ENCODE measurements around the gene MRPS18A. TPM values are rescaled to one million over a fixed set of nuclear protein-coding genes. Genes with fewer than 3 reads are reported as not detected.
A peak's percentile ranks its signal among the peaks of the same experiment; 100 is the strongest.

MRPS18A gene
- total and polyA plus RNA-seq, 9 of the 15 experiments (the other 6 are each of a cell fraction or from before 2014, with no cell fraction given): 87.5 to 243 (median 125) TPM

- TF ChIP-seq NFRKB (IDR thresholded peaks at IDR 0.05; ENCODE audit: low read depth) (peak; percentile 78; the same call in 1 of the 2 replicates), KAT2B (IDR thresholded peaks at IDR 0.05; ENCODE audit: low read depth, low read length) (no peak), KDM2B (CRISPR knock-in tag; IDR thresholded peaks at IDR 0.05) (no peak), ZNF639 (CRISPR knock-in tag; conservative IDR thresholded peaks at IDR 0.05 in 1 of 2, IDR thresholded peaks at IDR 0.05 in 1 of 2) (peak in 1 of 2 experiments; percentile 83; a peak in 2 of 4 replicates), C11orf30 (IDR thresholded peaks at IDR 0.05; ENCODE audit: low read depth) (peak; percentile 97), ZKSCAN8 (CRISPR knock-in tag; IDR thresholded peaks at IDR 0.05) (no peak), ELF4 (CRISPR knock-in tag; IDR thresholded peaks at IDR 0.05) (0 out of 2 replicates have a peak, but pooled peaks have one; percentile 43), ETV1 (tag; conservative IDR thresholded peaks at IDR 0.05; ENCODE audit: low read depth) (peak; percentile 69; the same call in 1 of the 2 replicates), E2F4 (CRISPR knock-in tag; IDR thresholded peaks at IDR 0.05; ENCODE audit: low read depth) (no peak; the same call in 1 of the 2 replicates), RAD21 (CRISPR knock-in tag; conservative IDR thresholded peaks at IDR 0.05 in 1 of 2, IDR thresholded peaks at IDR 0.05 in 1 of 2) (peak in 1 of 2 experiments; percentile 1; a peak in 1 of 4 replicates), FOXA3 (CRISPR knock-in tag; conservative IDR thresholded peaks at IDR 0.05 in 1 of 2, IDR thresholded peaks at IDR 0.05 in 1 of 2) (no peak), USF1 (CRISPR knock-in tag; IDR thresholded peaks at IDR 0.05) (no peak), BDP1 (IDR thresholded peaks at IDR 0.05; ENCODE audit: insufficient read depth, insufficient read length) (no peak), ZNF407 (IDR thresholded peaks at IDR 0.05; ENCODE audit: low read depth) (no peak)
Observed at GRCh38 chr6:43687437-43688347, at the start of gene MRPS18A (continued).
